Ecto neural progenitor cell (in vitro differentiated cells): ENCODE data around the gene BGLAP.

Experiments
- DNase-seq: peaks from one replicate; pipeline ENCODE4 v3.0.0-alpha.2; 2018; ENCODE audit warnings: low spot score

The BGLAP gene

GRCh38 chr1:156257711-156258110 is 15.7 kb downstream of the BGLAP start:
- no peak for DNase-seq

DNA sequence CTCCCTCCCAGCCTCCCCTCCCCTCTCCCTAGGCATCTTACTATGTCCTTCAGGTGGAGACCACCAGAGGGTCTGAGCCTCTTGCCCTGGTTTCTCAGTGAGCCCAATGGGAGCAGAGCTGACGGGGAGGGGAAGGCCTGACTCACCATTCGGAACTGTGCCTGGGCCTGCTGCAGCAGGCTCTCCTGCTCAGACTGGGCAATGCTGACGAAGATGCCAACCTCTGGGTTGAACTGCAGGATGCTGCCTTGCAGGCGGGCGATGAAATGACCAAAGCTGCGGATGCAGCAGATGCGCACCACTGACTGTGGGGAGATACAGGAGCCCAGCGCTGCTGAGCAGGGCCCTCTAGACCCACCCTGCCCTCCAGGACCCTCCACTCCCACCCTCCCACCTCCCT is 16.9 kb downstream of the BGLAP start:
- no peak for DNase-seq

DNA sequence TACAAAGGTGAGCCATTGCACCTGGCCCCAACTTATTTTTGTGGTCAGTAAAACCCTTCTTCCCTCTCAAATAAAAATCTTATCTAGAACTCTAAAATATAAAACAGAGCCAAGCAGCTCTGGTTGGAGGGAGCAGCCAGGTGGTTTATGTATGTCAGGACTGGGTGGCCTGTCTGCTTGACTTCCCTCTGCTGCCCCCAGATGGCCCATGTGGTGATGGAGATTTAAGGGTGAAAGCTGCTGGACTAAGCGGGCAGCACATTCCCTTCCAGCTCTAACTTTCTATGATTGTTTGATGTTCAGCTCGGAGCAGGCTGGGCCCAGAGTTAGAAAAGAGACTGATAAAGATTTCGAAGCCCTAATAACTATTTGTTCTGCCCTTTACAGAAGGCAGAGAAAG is 17.8 kb downstream of the BGLAP start:
- DNase-seq = no peak

DNA sequence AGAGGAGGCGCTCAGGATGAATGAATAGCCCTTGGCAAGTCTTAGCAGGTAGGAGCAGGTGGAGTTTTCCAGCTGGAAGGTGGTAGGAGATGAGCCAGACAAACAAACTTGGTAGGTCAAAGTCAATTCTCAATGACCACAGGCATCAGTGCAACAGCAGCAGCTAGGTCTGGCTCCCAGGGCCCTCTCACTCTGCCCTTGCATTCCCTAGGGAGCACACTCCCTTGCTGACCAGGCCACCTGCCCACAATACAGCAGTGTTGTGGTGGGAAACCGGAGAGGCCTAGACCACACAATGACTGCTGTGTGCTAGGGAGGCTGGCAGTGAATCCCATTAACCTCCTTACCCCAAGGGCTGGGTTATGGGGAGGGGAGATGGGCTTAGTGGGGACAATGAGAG is 18.9 kb downstream of the BGLAP start:
- no peak for DNase-seq

DNA sequence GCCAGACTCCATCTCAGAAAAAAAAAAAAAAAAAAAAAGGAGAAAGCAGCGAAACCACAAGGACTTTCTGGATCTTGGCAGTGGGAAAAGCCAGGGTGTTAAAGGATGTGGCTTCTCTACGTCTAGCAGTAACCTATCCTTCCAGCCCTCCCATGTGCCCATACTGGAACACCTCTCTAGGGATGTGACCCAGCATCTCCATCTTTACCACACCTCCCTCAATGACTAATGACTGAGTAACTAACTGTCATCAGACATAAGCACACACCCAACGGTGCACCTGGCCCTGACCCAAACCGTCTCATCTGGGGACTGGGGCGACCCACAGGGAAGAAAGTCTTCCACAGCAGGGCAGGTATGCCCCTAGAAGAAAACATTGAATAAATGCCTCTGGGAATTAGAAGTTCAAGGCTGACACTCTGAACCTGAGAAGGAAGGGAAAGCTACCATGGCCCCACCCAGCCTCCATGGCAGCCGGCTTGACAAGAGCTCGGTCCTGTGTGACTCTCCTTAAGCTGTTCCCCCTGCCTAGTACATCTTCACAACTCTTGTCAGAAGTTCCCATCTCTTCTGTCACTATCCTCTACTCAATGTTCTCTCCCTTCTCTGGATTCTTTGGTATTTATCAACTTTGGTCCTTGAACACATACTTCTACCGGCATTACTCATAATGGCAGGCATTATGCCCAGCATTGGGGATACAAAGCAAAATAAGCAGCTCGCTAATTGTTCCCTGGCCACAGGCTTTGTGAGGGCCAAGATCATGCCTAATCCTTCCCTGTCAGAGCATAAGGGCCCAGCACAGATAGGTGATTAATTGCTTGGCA is 20.7 kb downstream of the BGLAP start:
- DNase-seq = no peak

GRCh38 chr1:156263288-156263655 is 21.3 kb downstream of the BGLAP start:
- DNase-seq = no peak

GRCh38 chr1:156266051-156266450 is 24.1 kb downstream of the BGLAP start:
- DNase-seq = no peak

DNA sequence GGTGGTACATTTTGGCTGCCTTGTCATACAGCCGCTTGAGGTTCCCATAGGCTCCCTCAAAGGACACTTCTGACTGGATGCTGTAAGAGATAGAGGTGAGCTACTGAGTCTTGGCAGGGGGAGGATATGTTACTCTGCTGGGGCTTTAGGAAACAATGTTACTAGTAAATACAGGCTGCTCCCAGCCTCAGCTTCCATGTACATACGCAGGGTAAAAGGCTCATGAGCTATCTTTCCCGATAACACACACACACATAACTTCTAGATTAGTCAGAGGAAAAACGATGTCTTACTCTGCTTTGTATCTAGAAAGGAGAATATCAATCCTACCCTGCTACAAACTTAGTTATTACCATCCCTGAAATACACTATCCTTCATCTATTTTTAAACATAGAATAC is 26.4 kb downstream of the BGLAP start:
- no peak for DNase-seq

DNA sequence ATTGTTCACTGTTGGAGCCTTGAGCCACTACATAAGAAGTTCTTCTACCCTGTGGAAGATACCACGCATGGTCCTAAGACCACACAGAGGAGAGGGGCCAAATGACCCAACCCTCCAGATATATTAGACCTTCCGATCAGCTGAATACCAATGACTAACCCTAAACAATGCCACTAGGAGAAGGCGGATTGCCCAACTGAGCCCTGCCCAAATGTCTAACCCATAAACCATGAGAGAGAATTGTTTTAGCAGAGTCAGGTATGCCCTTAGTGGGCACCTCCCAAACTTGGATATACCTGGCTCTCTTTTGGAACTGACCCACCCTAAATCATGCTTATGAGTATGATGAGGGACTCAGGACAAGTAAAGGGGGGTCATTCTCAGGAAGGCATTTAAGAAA is 28.3 kb downstream of the BGLAP start:
- DNase-seq = no peak

- no peak for DNase-seq
Observed at GRCh38 chr1:156276532-156276931, 34.5 kb downstream of the BGLAP start.

DNA sequence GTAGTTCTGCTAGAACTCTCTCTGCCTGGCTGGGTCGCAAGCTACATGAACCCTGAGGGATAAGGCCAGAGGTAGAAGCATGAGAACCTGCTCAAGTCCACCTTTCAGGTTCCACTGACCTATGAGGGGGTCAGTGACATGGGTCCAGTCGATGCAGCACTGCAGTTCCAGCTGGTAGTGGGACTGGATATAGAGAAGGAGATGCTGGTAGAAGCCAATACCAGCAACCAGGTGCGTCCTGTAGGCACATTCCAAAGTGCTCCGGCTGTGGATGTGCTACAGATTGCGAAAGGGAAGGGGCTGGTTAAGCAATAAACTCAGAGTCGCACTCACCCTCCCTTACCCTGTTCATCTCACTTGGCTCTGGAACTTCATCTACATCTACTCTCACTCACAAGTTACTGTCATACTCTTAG is 35.0 kb downstream of the BGLAP start:
- DNase-seq = no peak

- DNase-seq = no peak
Observed at GRCh38 chr1:156279837-156280236, 37.9 kb downstream of the BGLAP start.

DNA sequence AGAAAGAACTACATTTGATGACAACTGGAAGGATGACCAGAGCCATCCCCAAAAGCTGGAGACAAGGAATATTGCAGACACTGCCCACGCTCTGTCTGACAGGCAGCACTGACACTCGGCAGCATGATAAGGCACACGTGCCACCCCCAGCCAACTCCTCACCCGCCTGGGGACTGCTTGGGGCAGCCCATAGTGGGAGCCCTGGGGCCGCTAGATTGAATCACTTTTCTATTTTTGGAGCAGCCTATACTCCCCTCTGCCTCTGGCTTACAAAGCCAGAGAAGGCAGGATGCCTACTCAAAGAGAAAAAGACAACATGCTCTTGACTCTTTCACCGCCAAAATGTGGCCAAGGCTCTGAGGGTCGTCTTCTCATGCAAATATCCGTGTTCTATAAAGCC is 39.3 kb downstream of the BGLAP start:
- no peak for DNase-seq

- DNase-seq = no peak
Observed at GRCh38 chr1:156281693-156282478, 39.9 kb downstream of the BGLAP start.

DNA sequence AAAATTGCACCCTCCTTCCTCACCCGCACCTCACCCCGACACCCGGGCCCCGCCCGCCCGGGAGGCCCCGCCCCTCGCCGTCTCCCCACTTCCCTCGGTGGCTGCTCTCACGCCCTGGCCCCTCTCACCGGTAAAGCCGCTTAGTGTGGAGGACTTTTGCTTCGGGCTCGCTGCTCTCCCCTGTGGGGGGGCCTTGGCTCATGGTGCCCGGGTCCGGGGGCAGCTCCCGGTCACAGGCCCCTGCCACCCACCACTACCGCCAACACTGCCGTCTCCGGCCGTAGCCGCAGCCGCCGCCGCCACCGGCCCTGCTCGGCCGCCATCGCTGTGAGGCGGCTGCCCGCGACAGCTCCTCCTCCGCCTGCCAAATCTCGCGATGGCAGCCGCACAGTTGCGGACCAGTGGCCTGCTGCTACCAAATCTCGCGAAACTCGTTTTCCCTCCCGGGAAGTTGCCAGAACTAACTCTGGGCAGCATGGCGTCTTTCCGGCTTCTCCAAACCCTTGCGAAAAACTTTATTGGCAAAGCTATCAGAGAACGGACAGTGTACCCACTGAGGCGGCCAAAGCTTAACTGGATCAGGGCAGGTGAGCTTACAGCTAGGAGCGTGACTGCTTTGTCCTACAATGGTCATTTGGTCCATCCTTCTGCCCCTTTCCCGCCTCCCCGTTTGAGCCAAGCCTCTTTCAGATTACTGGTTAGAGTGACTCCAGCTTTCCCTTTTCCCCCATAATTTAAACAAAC is 40.7 kb downstream of the BGLAP start, which contains the start of gene SMG5:
SMG5 (minus strand) TSS at position 347 of the 744 bp plus-strand sequence; CDS start at position 202, 145 bp downstream.
- peak; percentile 96 for DNase-seq

GRCh38 chr1:156283521-156283920 is 41.5 kb downstream of the BGLAP start:
- DNase-seq = no peak

DNA sequence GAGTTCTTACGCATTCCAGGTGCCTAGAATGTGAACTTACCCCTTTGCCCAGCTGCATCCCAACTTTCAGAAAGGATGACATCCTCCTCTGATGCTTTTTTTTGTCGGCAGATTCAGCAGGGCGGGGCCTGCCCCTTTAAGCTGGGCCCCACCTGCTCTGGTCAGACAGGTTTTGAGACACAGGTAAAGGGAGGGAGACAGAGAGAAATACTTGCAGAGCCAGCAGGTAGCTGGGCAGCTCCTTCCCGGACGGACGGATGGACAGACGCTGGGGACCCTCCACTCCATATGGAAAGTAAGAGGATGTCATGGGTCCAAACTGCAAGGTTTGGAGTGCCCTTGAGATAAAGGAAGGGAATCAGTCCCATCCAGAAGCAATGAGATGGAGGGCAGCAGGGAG is 42.1 kb downstream of the BGLAP start, which contains the start of gene TMEM79:
TMEM79 (plus strand) TSS at position 214 of the 400 bp plus-strand sequence. CDS start 902 bp downstream, outside the sequence.
- no peak for DNase-seq

- no peak for DNase-seq
Observed at GRCh38 chr1:156284757-156285156, 42.8 kb downstream of the BGLAP start.

- DNase-seq = no peak
Observed at GRCh38 chr1:156285437-156285836, 43.5 kb downstream of the BGLAP start.

GRCh38 chr1:156286061-156286460 is 44.1 kb downstream of the BGLAP start:
- no peak for DNase-seq

GRCh38 chr1:156289857-156290256 is 47.9 kb downstream of the BGLAP start:
- no peak for DNase-seq
